Measurements from ENCODE around the gene MORC1.

MORC1 gene

GRCh38 chr3:108940166-108940565 lies 177.8 kb downstream of the MORC1 start:
- no peak for DNase-seq (ENCODE audit: low read depth in 2 of 2)

- DNase-seq (ENCODE audit: low read depth in 2 of 2): no peak
Measured at GRCh38 chr3:108936924-108937689, 180.8 kb downstream of the MORC1 start.

GRCh38 chr3:108931035-108931434 lies 186.9 kb downstream of the MORC1 start:
- DNase-seq (ENCODE audit: low read depth in 2 of 2): no peak

- DNase-seq (ENCODE audit: low read depth in 2 of 2): no peak
Measured at GRCh38 chr3:108918866-108919265, 199.1 kb downstream of the MORC1 start.

GRCh38 chr3:108914774-108915641 lies 202.9 kb downstream of the MORC1 start:
- peak; percentile 30 to 34 for DNase-seq (ENCODE audit: low read depth in 2 of 2)

GRCh38 chr3:108909799-108910198 lies 208.1 kb downstream of the MORC1 start:
- DNase-seq (ENCODE audit: low read depth in 2 of 2): no peak

All from fibroblast of skin of left quadriceps (primary cell).